ENCODE measurements around the gene SLC35D2.

GRCh38 chr9:96376891-96377874, 6.3 kb downstream of the SLC35D2 start:
- TF ChIP-seq, protein P1, sequence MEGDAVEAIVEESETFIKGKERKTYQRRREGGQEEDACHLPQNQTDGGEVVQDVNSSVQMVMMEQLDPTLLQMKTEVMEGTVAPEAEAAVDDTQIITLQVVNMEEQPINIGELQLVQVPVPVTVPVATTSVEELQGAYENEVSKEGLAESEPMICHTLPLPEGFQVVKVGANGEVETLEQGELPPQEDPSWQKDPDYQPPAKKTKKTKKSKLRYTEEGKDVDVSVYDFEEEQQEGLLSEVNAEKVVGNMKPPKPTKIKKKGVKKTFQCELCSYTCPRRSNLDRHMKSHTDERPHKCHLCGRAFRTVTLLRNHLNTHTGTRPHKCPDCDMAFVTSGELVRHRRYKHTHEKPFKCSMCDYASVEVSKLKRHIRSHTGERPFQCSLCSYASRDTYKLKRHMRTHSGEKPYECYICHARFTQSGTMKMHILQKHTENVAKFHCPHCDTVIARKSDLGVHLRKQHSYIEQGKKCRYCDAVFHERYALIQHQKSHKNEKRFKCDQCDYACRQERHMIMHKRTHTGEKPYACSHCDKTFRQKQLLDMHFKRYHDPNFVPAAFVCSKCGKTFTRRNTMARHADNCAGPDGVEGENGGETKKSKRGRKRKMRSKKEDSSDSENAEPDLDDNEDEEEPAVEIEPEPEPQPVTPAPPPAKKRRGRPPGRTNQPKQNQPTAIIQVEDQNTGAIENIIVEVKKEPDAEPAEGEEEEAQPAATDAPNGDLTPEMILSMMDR (IDR thresholded peaks at IDR 0.05) = peak in 3 of 6 experiments; percentile 10 to 49 (median 28)
- peak in 1 of 2 donors; percentile 17 for TF ChIP-seq POLR2A (IDR thresholded peaks at IDR 0.05)
